GM18867 (cell line): ENCODE data around the gene TREX2.

Source experiments
- ATAC-seq: cut with Tn5 transposase; IDR thresholded peaks from one replicate; pipeline ENCODE4 v1.9.1; 2021; ENCODE audit warnings: mild to moderate bottlenecking, moderate library complexity; ENCODE audit not compliant: unreplicated experiment

TREX2 gene

GRCh38 chrX:153445856-153446635, at the start of gene TREX2:
Gene TREX2, minus strand, starts transcription at chrX:153446056. Its CDS starts 626 bp downstream, at chrX:153445430.
- no peak for ATAC-seq

- ATAC-seq, result no peak
Measured at GRCh38 chrX:153495362-153495751, 49.5 kb upstream of the TREX2 start.

GRCh38 chrX:153494541-153495361, 48.9 kb upstream of the TREX2 start, which contains the start of gene BGN:
Gene BGN, plus strand, starts transcription at chrX:153494980. Its CDS starts 9,652 bp downstream, at chrX:153504632.
- ATAC-seq, result no peak

- ATAC-seq, result no peak
Measured at GRCh38 chrX:153494061-153494460, 48.2 kb upstream of the TREX2 start.

GRCh38 chrX:153493085-153493484, 47.2 kb upstream of the TREX2 start:
- no peak for ATAC-seq

GRCh38 chrX:153492543-153492942, 46.7 kb upstream of the TREX2 start:
- no peak for ATAC-seq

GRCh38 chrX:153491918-153492317, 46.1 kb upstream of the TREX2 start:
- ATAC-seq, result no peak

- no peak for ATAC-seq
Measured at GRCh38 chrX:153491351-153491914, 45.6 kb upstream of the TREX2 start.

GRCh38 chrX:153490217-153490930, 44.5 kb upstream of the TREX2 start:
- ATAC-seq, result no peak

- ATAC-seq, result no peak
Measured at GRCh38 chrX:153488231-153488914, 42.5 kb upstream of the TREX2 start.

- ATAC-seq, result no peak
Measured at GRCh38 chrX:153487590-153488071, 41.8 kb upstream of the TREX2 start.

GRCh38 chrX:153486171-153486570, 40.3 kb upstream of the TREX2 start:
- ATAC-seq, result no peak

GRCh38 chrX:153485396-153486080, 39.7 kb upstream of the TREX2 start:
- no peak for ATAC-seq

- ATAC-seq, result no peak
Measured at GRCh38 chrX:153482376-153483015, 36.6 kb upstream of the TREX2 start.

- no peak for ATAC-seq
Measured at GRCh38 chrX:153481043-153481442, 35.2 kb upstream of the TREX2 start.

GRCh38 chrX:153478746-153479145, 32.9 kb upstream of the TREX2 start:
- no peak for ATAC-seq

- ATAC-seq, result no peak
Measured at GRCh38 chrX:153477901-153478300, 32.0 kb upstream of the TREX2 start.

GRCh38 chrX:153477364-153477857, 31.6 kb upstream of the TREX2 start:
- ATAC-seq, result no peak
